ENCODE results near the gene MAP4K1.
"Not testable (repeated sequence)": the region's sequence is repeated elsewhere in the genome, so short reads cannot be mapped to it uniquely, and the experiment has no call there.

The MAP4K1 gene

DNA sequence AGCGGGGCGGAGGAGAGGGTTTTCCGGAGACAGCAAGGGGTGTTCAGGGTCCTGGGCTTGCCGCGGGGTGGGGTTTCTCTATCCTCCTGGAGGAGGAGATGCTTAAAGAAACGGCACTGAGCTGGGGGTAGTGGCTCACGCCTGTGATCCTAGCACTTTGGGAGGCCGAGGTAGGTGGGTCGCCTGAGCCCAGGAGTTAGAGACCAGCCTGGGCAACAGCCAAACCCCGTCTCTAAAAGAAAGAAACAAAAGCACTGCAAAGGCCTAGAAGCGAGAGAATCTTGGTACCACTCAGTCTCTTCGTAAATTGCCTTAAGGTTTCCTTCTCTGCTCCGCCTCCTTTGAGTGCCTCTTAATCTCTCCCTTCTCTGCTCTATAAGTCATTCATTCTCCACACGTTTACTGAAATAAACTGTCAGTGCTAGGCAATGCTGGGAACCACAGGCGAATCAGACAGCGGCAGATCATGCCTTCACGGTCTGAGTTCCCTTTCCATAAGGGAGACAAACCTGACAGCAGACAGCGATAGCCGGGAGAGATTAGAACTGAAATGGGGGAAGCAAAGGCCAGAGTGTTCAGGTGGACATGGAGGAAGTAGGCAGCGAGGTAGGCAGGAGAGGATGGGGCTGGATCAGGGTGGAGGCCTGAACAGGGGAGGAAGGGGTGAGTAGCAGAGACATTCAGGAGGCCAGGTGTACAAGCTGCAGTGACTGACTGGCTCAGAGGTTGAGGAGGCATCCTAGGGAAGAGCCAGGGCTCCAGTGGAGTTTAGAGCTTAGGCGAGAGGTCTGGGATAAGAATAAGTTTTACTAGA lies 1.8 kb upstream of the MAP4K1 start:
- DNase-seq, result no peak

DNA sequence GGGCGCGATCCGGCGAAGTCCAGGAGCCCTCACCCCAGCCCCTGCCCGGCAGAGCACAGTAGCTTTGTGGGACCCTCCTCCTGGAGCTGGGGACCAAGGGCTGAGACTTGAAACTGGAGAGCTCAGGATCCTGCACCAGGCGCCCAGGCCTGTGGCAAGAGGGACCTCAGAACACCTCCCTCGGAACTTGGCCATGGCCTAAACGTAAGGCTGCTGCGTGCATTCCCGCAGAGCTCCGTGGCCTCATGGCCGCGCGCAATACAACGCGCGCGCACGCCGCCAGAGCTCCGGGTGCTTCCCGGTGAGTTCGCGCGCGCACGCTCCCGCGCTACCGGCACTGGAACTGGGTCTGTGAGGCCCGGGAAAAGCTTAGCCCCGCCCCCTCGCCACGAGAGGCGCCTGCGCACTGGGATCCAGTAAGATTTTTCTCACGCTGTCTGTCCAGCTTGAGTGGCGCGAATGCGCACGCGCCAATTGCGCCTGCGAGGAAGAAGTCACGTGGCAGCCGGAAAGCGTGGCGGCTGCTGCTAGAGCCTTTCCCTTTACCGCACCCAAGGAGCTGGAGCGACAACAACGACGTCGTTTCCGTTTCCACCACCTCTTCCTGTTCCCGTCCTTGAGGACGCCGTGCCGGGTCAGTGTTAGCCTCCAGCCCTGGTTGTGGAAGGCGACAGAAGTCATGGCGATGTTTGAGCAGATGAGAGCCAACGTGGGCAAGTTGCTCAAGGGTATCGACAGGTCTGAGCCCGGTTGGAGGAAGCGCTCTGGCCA lies 1.0 kb upstream of the MAP4K1 start, which contains the start of gene EIF3K:
EIF3K (plus strand) TSS at position 599 of the 771 bp plus-strand sequence; CDS start at position 680, 81 bp downstream.
- peak; percentile 96 for DNase-seq

GRCh38 chr19:38617283-38617763 lies 430 bp downstream of the MAP4K1 start:
- DNase-seq, result no peak

GRCh38 chr19:38616265-38616664 lies 1.5 kb downstream of the MAP4K1 start:
- no peak for DNase-seq

GRCh38 chr19:38615007-38615581 lies 2.7 kb downstream of the MAP4K1 start:
- DNase-seq, result no peak

- DNase-seq, result no peak
Measured at GRCh38 chr19:38614289-38614688, 3.5 kb downstream of the MAP4K1 start.

- no peak for DNase-seq
Measured at GRCh38 chr19:38606131-38606530, 11.6 kb downstream of the MAP4K1 start.

GRCh38 chr19:38602856-38603255 lies 14.9 kb downstream of the MAP4K1 start:
- not testable (repeated sequence) for DNase-seq

DNA sequence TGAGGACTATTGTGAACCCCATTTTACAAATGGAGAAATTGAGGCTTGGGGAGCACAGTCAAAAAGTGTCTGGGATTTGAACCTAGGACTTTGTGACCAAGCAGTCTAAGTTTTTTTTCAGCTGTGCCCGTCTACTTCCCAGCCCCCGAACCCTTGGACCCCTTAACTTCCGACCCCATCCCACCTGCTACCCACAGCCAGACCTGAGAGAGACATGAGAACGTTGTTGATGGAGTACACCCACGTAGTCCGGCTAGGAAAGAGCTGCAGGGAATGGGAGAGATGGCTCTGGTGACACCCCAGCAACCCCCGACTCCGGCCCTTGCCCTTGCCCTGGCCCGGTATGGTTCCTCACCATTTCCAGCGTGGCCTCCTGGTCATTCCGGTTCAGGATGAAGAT lies 18.0 kb downstream of the MAP4K1 start:
- no peak for DNase-seq

DNA sequence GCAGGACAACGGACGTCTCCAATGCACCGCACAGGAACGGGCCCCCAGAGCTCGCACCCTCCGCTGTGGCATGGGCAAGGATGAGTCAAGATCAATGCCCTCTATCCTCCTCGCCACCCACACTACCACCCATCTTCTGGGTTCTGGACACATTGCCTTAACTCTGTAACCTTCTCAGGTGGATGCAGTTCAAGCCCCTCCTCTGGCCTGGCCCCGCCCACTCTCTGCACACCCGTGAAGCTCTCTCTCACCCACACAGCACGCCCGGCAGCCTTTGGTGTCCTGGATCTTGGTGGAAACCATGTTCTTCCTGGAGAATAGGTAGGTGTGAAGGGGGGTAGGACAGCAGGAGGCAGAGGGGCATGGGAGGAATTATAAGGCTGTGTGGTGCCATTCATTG lies 20.7 kb downstream of the MAP4K1 start:
- DNase-seq, result no peak

GRCh38 chr19:38596057-38596981 lies 21.4 kb downstream of the MAP4K1 start:
- DNase-seq, result no peak

DNA sequence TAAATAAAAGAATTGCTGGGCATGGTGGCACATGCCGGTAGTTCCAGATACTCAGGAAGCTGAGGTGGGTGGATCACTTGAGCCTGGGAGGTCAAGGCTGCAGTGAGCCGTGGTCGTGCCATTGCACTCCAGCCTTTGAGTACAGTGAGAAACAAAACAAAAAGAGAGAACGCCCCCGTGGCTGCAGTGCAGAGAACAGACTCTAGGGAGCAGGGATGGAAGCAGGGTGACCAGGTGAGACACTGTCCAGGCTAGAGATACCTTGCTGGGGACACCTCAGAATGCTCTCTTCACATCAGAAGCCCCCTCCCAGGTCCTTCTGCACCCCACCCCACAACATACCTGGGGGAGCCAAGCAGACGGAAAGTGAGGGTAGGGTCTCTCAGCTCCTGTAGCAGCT lies 24.8 kb downstream of the MAP4K1 start:
- no peak for DNase-seq

DNA sequence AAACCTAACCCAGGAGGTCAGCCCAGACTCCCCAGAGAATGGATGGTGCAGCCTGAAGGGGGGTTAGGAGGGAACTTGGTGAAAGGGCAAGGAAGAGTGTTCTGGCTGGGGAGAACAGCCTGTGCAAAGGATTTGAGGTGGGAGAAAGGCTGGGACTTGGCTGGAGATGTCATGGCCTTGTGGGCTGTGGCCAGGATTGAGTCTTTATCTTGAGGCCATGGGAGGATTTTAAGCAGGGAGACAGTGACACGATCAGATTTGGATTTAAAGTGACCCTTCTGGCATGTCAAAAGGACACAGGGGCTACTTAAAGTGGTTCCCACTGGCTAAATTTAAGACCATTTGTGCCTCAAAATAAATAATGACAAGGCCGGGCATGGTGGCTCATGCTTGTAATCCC lies 29.7 kb downstream of the MAP4K1 start:
- DNase-seq, result no peak

- no peak for DNase-seq
Measured at GRCh38 chr19:38587562-38587961, 30.2 kb downstream of the MAP4K1 start.

DNA sequence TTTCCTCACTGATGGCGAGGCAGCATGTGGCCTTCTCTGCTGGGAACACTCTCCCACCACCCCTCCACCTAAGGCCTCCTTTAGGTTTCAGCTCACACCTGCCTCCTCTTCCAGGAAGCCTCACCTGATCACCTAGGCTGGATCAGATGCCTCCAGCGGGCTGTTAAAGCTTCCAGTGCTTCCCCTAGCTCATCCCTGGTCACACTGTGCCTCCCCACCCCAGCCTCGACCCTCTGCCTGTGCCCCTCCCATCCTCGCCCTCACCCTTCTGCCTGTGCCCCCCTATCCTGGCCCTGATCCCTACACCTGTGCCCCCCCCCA lies 33.8 kb downstream of the MAP4K1 start:
- no peak for DNase-seq

- no peak for DNase-seq
Measured at GRCh38 chr19:38583219-38583984, 34.4 kb downstream of the MAP4K1 start.

- no peak for DNase-seq
Measured at GRCh38 chr19:38580080-38580479, 37.7 kb downstream of the MAP4K1 start.

DNA sequence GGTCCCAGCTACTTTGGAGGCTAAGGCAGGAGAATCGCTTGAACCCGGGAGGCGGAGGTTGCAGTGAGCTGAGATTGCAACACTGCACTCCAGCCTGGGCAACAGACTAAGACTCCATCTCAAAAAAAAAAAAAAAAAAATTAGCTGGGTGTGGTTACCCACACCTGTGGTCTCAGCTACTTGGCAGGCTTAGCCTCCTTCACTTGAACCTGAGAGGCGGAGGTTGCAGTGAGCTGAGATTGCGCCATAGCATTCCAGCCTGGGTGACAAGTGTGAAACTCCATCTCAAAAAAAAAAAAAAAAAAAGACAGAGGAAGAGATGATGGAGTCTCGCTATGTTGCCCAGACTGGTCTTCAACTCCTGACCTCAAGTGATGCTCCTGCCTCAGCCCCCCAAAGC lies 38.4 kb downstream of the MAP4K1 start:
- not testable (repeated sequence) for DNase-seq

DNA sequence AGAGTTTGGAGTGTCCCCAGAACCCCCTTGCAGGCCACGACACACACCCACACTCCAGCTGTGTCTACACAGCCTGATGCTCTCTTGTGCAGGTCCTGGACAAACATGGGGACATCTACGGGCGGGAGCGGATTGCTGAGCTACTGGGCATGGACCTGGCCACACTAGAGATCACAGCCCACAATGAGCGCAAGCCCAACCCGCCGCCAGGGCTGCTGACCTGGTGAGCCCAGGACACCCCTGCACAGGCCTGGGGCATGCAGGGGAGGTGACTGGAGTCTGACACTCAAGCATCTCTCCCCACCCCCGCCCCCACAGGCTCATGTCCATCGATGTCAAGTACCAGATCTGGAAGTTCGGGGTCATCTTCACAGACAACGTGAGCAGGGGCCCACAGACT lies 39.9 kb downstream of the MAP4K1 start:
- no peak for DNase-seq

DNA sequence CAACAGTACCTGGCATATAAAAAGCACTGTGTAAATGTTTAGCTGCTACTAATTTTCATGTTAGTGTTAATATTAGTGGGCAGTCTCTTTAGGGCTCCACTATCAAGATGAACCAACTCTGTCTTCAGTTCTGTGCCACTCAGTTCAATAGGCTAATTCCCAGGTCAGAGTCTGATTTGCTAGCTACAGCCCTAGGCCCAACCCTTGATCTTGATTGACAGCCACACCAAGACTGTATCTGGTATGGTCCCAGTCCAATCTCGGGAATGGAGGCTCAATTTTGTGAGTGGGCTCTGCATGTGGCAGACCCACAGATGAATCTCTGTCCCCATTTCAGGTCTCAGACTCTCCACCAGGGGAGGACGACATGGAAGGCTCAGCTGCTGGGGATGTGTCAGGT lies 46.1 kb downstream of the MAP4K1 start:
- DNase-seq, result no peak

DNA sequence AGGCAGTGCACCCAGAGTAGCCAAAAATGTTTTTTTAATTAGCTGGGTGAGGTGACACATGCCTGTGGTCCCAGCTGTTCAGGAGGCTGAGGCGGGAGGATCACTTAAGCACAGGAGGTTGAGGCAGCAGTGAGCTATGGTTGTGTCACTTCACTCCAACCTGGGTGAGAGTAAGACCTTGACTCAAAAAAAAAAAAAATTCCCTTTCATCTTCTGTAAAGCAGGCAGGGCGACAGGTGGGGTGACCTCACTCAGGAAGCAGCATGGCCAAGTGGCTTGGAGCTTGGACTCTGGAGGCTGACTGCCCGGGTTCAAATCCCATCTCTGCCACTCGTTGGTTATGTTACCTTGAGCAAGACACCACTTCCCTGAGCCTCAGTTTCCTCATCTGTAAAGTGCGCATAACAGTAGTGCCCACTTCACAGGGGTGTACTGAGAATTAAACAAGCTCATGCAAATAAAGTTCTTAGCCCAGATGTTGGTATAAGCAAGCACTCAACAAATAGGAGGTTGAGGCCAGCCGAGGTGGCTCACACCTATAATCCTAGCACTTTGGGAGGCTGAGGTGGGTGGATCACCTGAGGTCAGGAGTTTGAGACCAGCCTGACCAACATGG lies 48.3 kb downstream of the MAP4K1 start:
- DNase-seq, result no peak
